PFSK-1 (cell line): ENCODE results near the gene MSL3B.

Experiments
- FOXP2 ChIP-seq: optimal IDR thresholded peaks from 2 replicates; pipeline ENCODE3; 2011; ENCODE audit warnings: borderline replicate concordance, control low read depth, inconsistent platforms; ENCODE audit not compliant: insufficient read depth; ENCODE audit errors: extremely low read length, extremely low read depth
- POLR2AphosphoS5 ChIP-seq: IDR thresholded peaks from 2 replicates; pipeline ENCODE4 v1.6.1; 2012; ENCODE audit warnings: low read depth, mild to moderate bottlenecking, control low read depth, low read length, moderate library complexity
- REST ChIP-seq, 2 experiments: IDR thresholded peaks; 2 replicates each; pipeline versions ENCODE4 v1.6.1 to v1.8.0; 2011 to 2012; ENCODE audit warnings: low read depth in 2 of 2, low read length in 2 of 2, control low read depth in 1 of 2, inconsistent platforms in 1 of 2, mild to moderate bottlenecking in 1 of 2, moderate library complexity in 1 of 2; ENCODE audit not compliant: insufficient read depth in 1 of 2
- SIN3A ChIP-seq: IDR thresholded peaks from 2 replicates; pipeline ENCODE4 v1.6.1; 2012; ENCODE audit warnings: mild to moderate bottlenecking, low read length, moderate library complexity, borderline replicate concordance; ENCODE audit not compliant: insufficient read depth
- TAF1 ChIP-seq: IDR thresholded peaks from 2 replicates; pipeline ENCODE4 v1.6.1; 2012; ENCODE audit warnings: low read length, control low read depth, borderline replicate concordance; ENCODE audit not compliant: insufficient read depth

MSL3B gene

GRCh38 chr2:233905945-233906344 lies 37.8 kb upstream of the MSL3B start:
- no peak for TF ChIP-seq REST (IDR thresholded peaks at IDR 0.05; ENCODE audit: insufficient read depth in 1 of 2, low read depth in 2 of 2, low read length in 2 of 2)
- TF ChIP-seq TAF1 = no peak
- TF ChIP-seq FOXP2 = no peak
- TF ChIP-seq SIN3A = no peak
- no peak for TF ChIP-seq POLR2AphosphoS5

DNA sequence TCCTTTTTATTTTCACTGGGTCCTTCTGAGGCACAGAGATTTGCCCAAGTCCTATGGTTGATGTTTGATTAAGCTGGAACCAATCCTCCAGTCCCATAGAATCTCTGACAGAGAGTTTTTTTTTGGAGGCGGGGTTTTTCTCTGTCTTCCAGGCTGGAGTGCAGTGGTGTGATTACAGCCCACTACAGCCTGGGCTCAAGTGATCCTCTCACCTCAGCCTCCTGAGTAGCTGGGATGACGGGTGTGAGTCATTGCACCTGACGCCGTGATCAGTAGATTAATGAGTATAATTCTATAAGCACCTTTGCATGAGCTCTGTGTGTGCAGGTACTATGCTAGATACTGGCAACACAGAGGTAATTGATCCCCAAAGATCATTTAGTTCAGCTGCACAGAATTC lies 33.7 kb upstream of the MSL3B start:
- TF ChIP-seq SIN3A = no peak
- TF ChIP-seq FOXP2 = no peak
- no peak for TF ChIP-seq POLR2AphosphoS5
- TF ChIP-seq TAF1 = no peak
- no peak for TF ChIP-seq REST (IDR thresholded peaks at IDR 0.05; ENCODE audit: insufficient read depth in 1 of 2, low read depth in 2 of 2, low read length in 2 of 2)

GRCh38 chr2:233901367-233901766 lies 33.2 kb upstream of the MSL3B start:
- TF ChIP-seq SIN3A (no peak), FOXP2 (no peak), TAF1 (no peak), REST (IDR thresholded peaks at IDR 0.05; ENCODE audit: insufficient read depth in 1 of 2, low read depth in 2 of 2, low read length in 2 of 2) (no peak), POLR2AphosphoS5 (no peak)

- TF ChIP-seq SIN3A = no peak
- TF ChIP-seq FOXP2 = no peak
- no peak for TF ChIP-seq TAF1
- no peak for TF ChIP-seq POLR2AphosphoS5
- no peak for TF ChIP-seq REST (IDR thresholded peaks at IDR 0.05; ENCODE audit: insufficient read depth in 1 of 2, low read depth in 2 of 2, low read length in 2 of 2)
These were observed 24.6 kb upstream of the MSL3B start for GRCh38 chr2:233892793-233893192.

- TF ChIP-seq POLR2AphosphoS5 (no peak), SIN3A (no peak), REST (IDR thresholded peaks at IDR 0.05; ENCODE audit: insufficient read depth in 1 of 2, low read depth in 2 of 2, low read length in 2 of 2) (no peak)
These were observed 14.2 kb upstream of the MSL3B start for GRCh38 chr2:233882353-233882752.
